HG03521 (cell line): ENCODE results near the gene DDX42.
A peak's percentile ranks its signal among the peaks of the same experiment; 100 is the strongest.

Source experiments
- ATAC-seq: cut with Tn5 transposase; IDR thresholded peaks from one replicate; pipeline ENCODE4 v1.9.1; 2021; ENCODE audit warnings: mild to moderate bottlenecking, moderate library complexity; ENCODE audit not compliant: unreplicated experiment

DDX42 gene

GRCh38 chr17:63774141-63774968 is at the start of gene DDX42:
Gene DDX42 (plus strand): TSS chr17:63774170. CDS start chr17:63787050, 12,880 bp downstream.
- ATAC-seq, result no peak

GRCh38 chr17:63735691-63736090 is 38.3 kb upstream of the DDX42 start:
- no peak for ATAC-seq

- ATAC-seq, result no peak
Observed at GRCh38 chr17:63740464-63741142, 33.4 kb upstream of the DDX42 start.

GRCh38 chr17:63741143-63741407 is 32.9 kb upstream of the DDX42 start:
- peak; percentile 20 for ATAC-seq

GRCh38 chr17:63741408-63742173 is 32.4 kb upstream of the DDX42 start, which contains the start of gene STRADA:
Gene STRADA (minus strand): TSS chr17:63741799. CDS start chr17:63728369, 13,430 bp downstream.
- ATAC-seq, result peak; percentile 94

GRCh38 chr17:63751806-63752205 is 22.2 kb upstream of the DDX42 start:
- ATAC-seq, result no peak

GRCh38 chr17:63752707-63753106 is 21.3 kb upstream of the DDX42 start:
- ATAC-seq, result no peak

- no peak for ATAC-seq
Observed at GRCh38 chr17:63753215-63753614, 20.8 kb upstream of the DDX42 start.

GRCh38 chr17:63754046-63754445 is 19.9 kb upstream of the DDX42 start:
- no peak for ATAC-seq

GRCh38 chr17:63758428-63758827 is 15.5 kb upstream of the DDX42 start:
- no peak for ATAC-seq

GRCh38 chr17:63760771-63761539 is 13.0 kb upstream of the DDX42 start:
- no peak for ATAC-seq

- no peak for ATAC-seq
Observed at GRCh38 chr17:63762161-63763078, 11.6 kb upstream of the DDX42 start.

GRCh38 chr17:63764716-63765115 is 9.3 kb upstream of the DDX42 start:
- ATAC-seq, result no peak

GRCh38 chr17:63766754-63767153 is 7.2 kb upstream of the DDX42 start:
- ATAC-seq, result no peak

GRCh38 chr17:63768433-63768832 is 5.5 kb upstream of the DDX42 start:
- ATAC-seq, result no peak

- no peak for ATAC-seq
Observed at GRCh38 chr17:63772801-63773271, 1.1 kb upstream of the DDX42 start.

- peak; percentile 83 for ATAC-seq
Observed at GRCh38 chr17:63773272-63774140, 464 bp upstream of the DDX42 start, which contains the start of gene CCDC47. Gene CCDC47 (minus strand): TSS chr17:63773597. CDS start chr17:63766175, 7,422 bp downstream.

GRCh38 chr17:63774969-63775265 is 947 bp downstream of the DDX42 start:
- no peak for ATAC-seq

- no peak for ATAC-seq
Observed at GRCh38 chr17:63775420-63775819, 1.4 kb downstream of the DDX42 start.
